ENCODE measurements around the gene RCBTB2. TPM values are rescaled to one million over a fixed set of nuclear protein-coding genes. Genes with fewer than 3 reads are reported as not detected.

The RCBTB2 gene
- total and polyA plus RNA-seq, 2 donors (not counting 3 experiments of a cell fraction or from before 2014, with no cell fraction given) = 10.7 to 12.6 TPM

GRCh38 chr13:48515732-48516131, 17.1 kb downstream of the RCBTB2 start:
- Histone ChIP-seq H2AFZ (ENCODE audit: low read depth, low read length) (no peak overlapping the region), H3K27me3 (ENCODE audit: control insufficient read depth in 2 of 2, insufficient read depth in 2 of 2, low read length in 2 of 2) (no peaks in the 10 kb centered on the region), H3K9ac (replicated peaks; ENCODE audit: extremely low read depth, insufficient read depth, low read length) (no peak overlapping the region), H3K4me1 (ENCODE audit: control insufficient read depth, extremely low read depth, insufficient read depth, low read length) (peaks cover 7% of the 10 kb centered on the region), H3K9me3 (replicated peaks; ENCODE audit: control insufficient read depth, insufficient read depth, low read length) (no peaks in the 10 kb centered on the region), H4K20me1 (replicated peaks; ENCODE audit: control insufficient read depth, extremely low read depth, insufficient read depth, low read length) (no peaks in the 10 kb centered on the region), H3K36me3 (ENCODE audit: control insufficient read depth in 2 of 2, extremely low read depth in 1 of 2, insufficient read depth in 2 of 2, low read length in 2 of 2) (no peaks in the 10 kb centered on the region), H3K27ac (ENCODE audit: insufficient read depth, low read depth, low read length) (no peak overlapping the region), H3K4me2 (ENCODE audit: insufficient read depth, low read length) (no peak overlapping the region), H3K4me3 (replicated peaks in 1 of 3; ENCODE audit: insufficient read depth in 1 of 3, low read depth in 1 of 3, low read length in 3 of 3) (no peak overlapping the region), H3K79me2 (ENCODE audit: control insufficient read depth, insufficient read depth, low read length) (no peaks in the 10 kb centered on the region), H3K9me1 (replicated peaks; ENCODE audit: control insufficient read depth, extremely low read depth, insufficient read depth, low read length) (no peaks in the 10 kb centered on the region)
- BruUV-seq (replicated peaks) = no TSS peak
- no peak for DNase-seq (ENCODE audit: low read depth, low spot score)
- CTCF ChIA-PET = interaction anchor here (0.8 kb wide), 1 partner anchor 64 kb away, joined by 3 read pairs; no protein-coding TSS in a partner anchor
- POLR2A ChIA-PET = no interaction called here
- intact Hi-C loops (cut with micrococcal nuclease) = no loop called here
- TF ChIP-seq EZH2 (IDR thresholded peaks at IDR 0.05; ENCODE audit: borderline replicate concordance, low read depth, low read length, severe bottlenecking) (no peak), CTCF (IDR thresholded peaks at IDR 0.05; ENCODE audit: extremely low read depth in 1 of 2, insufficient read depth in 1 of 2, low read depth in 1 of 2, low read length in 2 of 2) (no peak), FOS (IDR thresholded peaks at IDR 0.05; ENCODE audit: borderline replicate concordance, insufficient read depth, low read length) (no peak)
- FAIRE-seq = no peak
- dilution Hi-C loops (cut with MboI; ENCODE audit: extremely low pct_ligation_motif_present, low sequenced_read_pairs) = no loop called here

- Histone ChIP-seq H3K27ac (ENCODE audit: insufficient read depth, low read depth, low read length) (no peak overlapping the region), H3K9me1 (replicated peaks; ENCODE audit: control insufficient read depth, extremely low read depth, insufficient read depth, low read length) (no peaks in the 10 kb centered on the region), H2AFZ (ENCODE audit: low read depth, low read length) (no peak overlapping the region), H3K4me1 (ENCODE audit: control insufficient read depth, extremely low read depth, insufficient read depth, low read length) (peaks cover 7% of the 10 kb centered on the region), H3K4me3 (replicated peaks in 1 of 3; ENCODE audit: insufficient read depth in 1 of 3, low read depth in 1 of 3, low read length in 3 of 3) (no peak overlapping the region), H3K9ac (replicated peaks; ENCODE audit: extremely low read depth, insufficient read depth, low read length) (no peak overlapping the region), H3K4me2 (ENCODE audit: insufficient read depth, low read length) (no peak overlapping the region), H3K36me3 (ENCODE audit: control insufficient read depth in 2 of 2, extremely low read depth in 1 of 2, insufficient read depth in 2 of 2, low read length in 2 of 2) (no peaks in the 10 kb centered on the region), H4K20me1 (replicated peaks; ENCODE audit: control insufficient read depth, extremely low read depth, insufficient read depth, low read length) (no peaks in the 10 kb centered on the region), H3K27me3 (ENCODE audit: control insufficient read depth in 2 of 2, insufficient read depth in 2 of 2, low read length in 2 of 2) (no peaks in the 10 kb centered on the region), H3K9me3 (replicated peaks; ENCODE audit: control insufficient read depth, insufficient read depth, low read length) (no peaks in the 10 kb centered on the region), H3K79me2 (ENCODE audit: control insufficient read depth, insufficient read depth, low read length) (no peaks in the 10 kb centered on the region)
- DNase-seq (ENCODE audit: low read depth, low spot score) (no peak), FAIRE-seq (no peak)
- no TSS peak for BruUV-seq (replicated peaks)
- ChIA-PET CTCF (no interaction called here), POLR2A (no interaction called here)
- dilution Hi-C loops (cut with MboI; ENCODE audit: extremely low pct_ligation_motif_present, low sequenced_read_pairs) = no loop called here
- intact Hi-C loops (cut with micrococcal nuclease) = no loop called here
- TF ChIP-seq FOS (IDR thresholded peaks at IDR 0.05; ENCODE audit: borderline replicate concordance, insufficient read depth, low read length) = no peak
- TF ChIP-seq MAX (IDR thresholded peaks at IDR 0.05; ENCODE audit: insufficient read depth, insufficient read length) = no peak
- TF ChIP-seq JUN (IDR thresholded peaks at IDR 0.05; ENCODE audit: borderline replicate concordance, insufficient read depth, insufficient read length, low read depth) = no peak
- no peak for TF ChIP-seq GATA2 (IDR thresholded peaks at IDR 0.05; ENCODE audit: insufficient read depth, insufficient read length, low read depth, low read length)
- TF ChIP-seq MYC (IDR thresholded peaks at IDR 0.05; ENCODE audit: low read depth, low read length) = no peak
- no peak for TF ChIP-seq EZH2 (IDR thresholded peaks at IDR 0.05; ENCODE audit: borderline replicate concordance, low read depth, low read length, severe bottlenecking)
- no peak for TF ChIP-seq POLR2AphosphoS5 (IDR thresholded peaks at IDR 0.05; ENCODE audit: insufficient read depth, low read depth, low read length)
- TF ChIP-seq POLR2A (IDR thresholded peaks at IDR 0.05; ENCODE audit: low read depth, low read length) = no peak
- no peak for TF ChIP-seq CTCF (IDR thresholded peaks at IDR 0.05; ENCODE audit: extremely low read depth in 1 of 2, insufficient read depth in 1 of 2, low read depth in 1 of 2, low read length in 2 of 2)
Observed at GRCh38 chr13:48514793-48515192, 18.1 kb downstream of the RCBTB2 start.

All from endothelial cell of umbilical vein (primary cell).